ENCODE measurements around the gene ARGLU1. TPM values are rescaled to one million over a fixed set of nuclear protein-coding genes. Genes with fewer than 3 reads are reported as not detected.

The ARGLU1 gene
- total RNA-seq, 1 experiment from 2014 or later, result 96.9 TPM

- no peak overlapping the region for H4K8ac ChIP-seq (replicated peaks; ENCODE audit: insufficient read length, low read depth, low read length)
- Mint-ChIP-seq H3K4me1 (no peaks in the 10 kb centered on the region), H3K27me3 (ENCODE audit: low read depth) (peaks cover 2% of the 10 kb centered on the region; the same call in 1 of the 2 replicates), H3K4me3 (no peak overlapping the region), H3K9me3 (no peaks in the 10 kb centered on the region), H3K36me3 (ENCODE audit: insufficient read depth in 1 of 3, low read depth in 3 of 3) (no peaks in the 10 kb centered on the region; a peak in 2 of 7 replicates), H3K27ac (no peak overlapping the region; a peak in 1 of 7 replicates)
- H3K23me2 ChIP-seq (ENCODE audit: insufficient read length, low read depth, low read length, poor library complexity, severe bottlenecking), result no peaks in the 10 kb centered on the region
- H3K79me1 ChIP-seq (ENCODE audit: insufficient read depth, low read depth, low read length, poor library complexity, severe bottlenecking), result no peaks in the 10 kb centered on the region
- H3T11ph ChIP-seq (ENCODE audit: low read length), result no peak overlapping the region
- H3K27me3 ChIP-seq (ENCODE audit: insufficient read depth, low read length), result no peaks in the 10 kb centered on the region
- no peak overlapping the region for H3K9ac ChIP-seq (ENCODE audit: extremely low read depth, insufficient read length, low read length)
- no peaks in the 10 kb centered on the region for H3K9me3 ChIP-seq (ENCODE audit: control insufficient read depth, low read depth, low read length)
- H3K27ac ChIP-seq (ENCODE audit: insufficient read length, low read depth, low read length), result no peak overlapping the region
- H3K23ac ChIP-seq (ENCODE audit: insufficient read length, low read depth, low read length), result no peak overlapping the region
- no peak overlapping the region for H2AFZ ChIP-seq (ENCODE audit: low read length)
- no peak overlapping the region for H3K4ac ChIP-seq (ENCODE audit: low read depth, low read length)
- H4K5ac ChIP-seq (ENCODE audit: insufficient read length, low read depth, low read length), result no peak overlapping the region
- H3K56ac ChIP-seq (ENCODE audit: insufficient read length, low read depth, low read length), result no peak overlapping the region
- no peak overlapping the region for H2BK5ac ChIP-seq (ENCODE audit: insufficient read length, low read length)
- H4K91ac ChIP-seq (ENCODE audit: insufficient read length, low read depth, low read length), result no peak overlapping the region
- no peak for TF ChIP-seq CTCF (conservative IDR thresholded peaks at IDR 0.05)
- H3K18ac ChIP-seq (ENCODE audit: insufficient read length, low read depth, low read length), result no peak overlapping the region
- H2BK20ac ChIP-seq (ENCODE audit: low read depth, low read length, poor library complexity, severe bottlenecking), result no peak overlapping the region
- no peak overlapping the region for H3K4me2 ChIP-seq (ENCODE audit: insufficient read depth, insufficient read length, low read length)
- no peak overlapping the region for H2BK12ac ChIP-seq (ENCODE audit: insufficient read length, low read depth, low read length)
- H3K4me1 ChIP-seq (ENCODE audit: insufficient read depth, low read length), result no peaks in the 10 kb centered on the region
- H3K14ac ChIP-seq (ENCODE audit: insufficient read depth, low read length), result no peak overlapping the region
- H2BK15ac ChIP-seq (ENCODE audit: low read depth, low read length), result no peak overlapping the region
- H4K20me1 ChIP-seq (ENCODE audit: control insufficient read depth, insufficient read depth, insufficient read length), result peaks cover 2% of the 10 kb centered on the region
- H2AK5ac ChIP-seq (ENCODE audit: insufficient read length, low read length), result no peak overlapping the region
- H2BK120ac ChIP-seq (ENCODE audit: low read depth, low read length, poor library complexity, severe bottlenecking), result no peak overlapping the region
- DNase-seq, result no peak
- no CpG with 5 or more reads among the region's 5 CpGs for WGBS (ENCODE audit: extremely low coverage, insufficient read length, low lambda C conversion rate)
- H3K79me2 ChIP-seq (ENCODE audit: insufficient read depth, low read length), result no peaks in the 10 kb centered on the region
These were observed 25.2 kb upstream of the ARGLU1 start for GRCh38 chr13:106593132-106593531.
